ENCODE results near the gene PNRC1.

DNA sequence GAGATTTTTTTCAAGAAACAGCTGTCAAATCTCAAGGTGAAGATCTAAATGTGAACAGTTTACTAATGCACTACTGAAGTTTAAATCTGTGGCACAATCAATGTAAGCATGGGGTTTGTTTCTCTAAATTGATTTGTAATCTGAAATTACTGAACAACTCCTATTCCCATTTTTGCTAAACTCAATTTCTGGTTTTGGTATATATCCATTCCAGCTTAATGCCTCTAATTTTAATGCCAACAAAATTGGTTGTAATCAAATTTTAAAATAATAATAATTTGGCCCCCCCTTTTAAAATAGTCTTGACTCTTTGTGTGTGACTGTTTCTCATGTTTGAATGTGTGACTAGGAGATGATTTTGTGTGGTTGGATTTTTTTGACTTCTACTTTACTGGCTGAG lies 4.0 kb downstream of the PNRC1 start:
- TF ChIP-seq, protein P1, sequence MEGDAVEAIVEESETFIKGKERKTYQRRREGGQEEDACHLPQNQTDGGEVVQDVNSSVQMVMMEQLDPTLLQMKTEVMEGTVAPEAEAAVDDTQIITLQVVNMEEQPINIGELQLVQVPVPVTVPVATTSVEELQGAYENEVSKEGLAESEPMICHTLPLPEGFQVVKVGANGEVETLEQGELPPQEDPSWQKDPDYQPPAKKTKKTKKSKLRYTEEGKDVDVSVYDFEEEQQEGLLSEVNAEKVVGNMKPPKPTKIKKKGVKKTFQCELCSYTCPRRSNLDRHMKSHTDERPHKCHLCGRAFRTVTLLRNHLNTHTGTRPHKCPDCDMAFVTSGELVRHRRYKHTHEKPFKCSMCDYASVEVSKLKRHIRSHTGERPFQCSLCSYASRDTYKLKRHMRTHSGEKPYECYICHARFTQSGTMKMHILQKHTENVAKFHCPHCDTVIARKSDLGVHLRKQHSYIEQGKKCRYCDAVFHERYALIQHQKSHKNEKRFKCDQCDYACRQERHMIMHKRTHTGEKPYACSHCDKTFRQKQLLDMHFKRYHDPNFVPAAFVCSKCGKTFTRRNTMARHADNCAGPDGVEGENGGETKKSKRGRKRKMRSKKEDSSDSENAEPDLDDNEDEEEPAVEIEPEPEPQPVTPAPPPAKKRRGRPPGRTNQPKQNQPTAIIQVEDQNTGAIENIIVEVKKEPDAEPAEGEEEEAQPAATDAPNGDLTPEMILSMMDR (IDR thresholded peaks at IDR 0.05), result no peak
- TF ChIP-seq EP300 (IDR thresholded peaks at IDR 0.05) (no peak), POLR2A (IDR thresholded peaks at IDR 0.05; ENCODE audit: low read depth) (no peak)
